Cardiac muscle cell (in vitro differentiated cells and primary cell): ENCODE results near the gene PARD3. TPM values are rescaled to one million over a fixed set of nuclear protein-coding genes. Genes with fewer than 3 reads are reported as not detected.
A peak's percentile ranks its signal among the peaks of the same experiment; 100 is the strongest.

Experiments used
- DNase-seq, 2 donors: peaks; one replicate each; pipeline versions ENCODE4 v3.0.0 to v3.0.0-alpha.2; 2010 to 2017; ENCODE audit warnings: low read depth in 1 of 2, low spot score in 1 of 2
- H3K27ac ChIP-seq: fragments of 200-600 bp; sonication (generic); 2 replicates; pipeline ENCODE4 v1.5.1; 2016
- H3K27me3 ChIP-seq: fragments of 200-600 bp; sonication (generic); 2 replicates; pipeline ENCODE4 v1.6.0; 2016; ENCODE audit warnings: control low read depth
- H3K36me3 ChIP-seq: fragments of 200-600 bp; sonication (generic); 2 replicates; pipeline ENCODE4 v1.5.1; 2016; ENCODE audit warnings: control low read depth
- H3K4me1 ChIP-seq: fragments of 200-600 bp; sonication (generic); 2 replicates; pipeline ENCODE4 v1.8.1; 2017; ENCODE audit warnings: low read depth, mild to moderate bottlenecking, mixed run types
- H3K4me3 ChIP-seq: fragments of 200-600 bp; sonication (generic); 2 replicates; pipeline ENCODE4 v1.5.1; 2016; ENCODE audit warnings: mild to moderate bottlenecking
- H3K9me3 ChIP-seq: fragments of 200-600 bp; sonication (generic); 2 replicates; pipeline ENCODE4 v1.5.1; 2017; ENCODE audit warnings: low read depth, mild to moderate bottlenecking, control low read depth
- CTCF ChIP-seq: IDR thresholded peaks from 2 replicates; pipeline ENCODE4 v1.5.1; 2012; ENCODE audit warnings: low read depth, mild to moderate bottlenecking, low read length
- polyA plus RNA-seq: library from polyadenylated mRNA; unstranded; fragments of >200 nt; fragmentation: Nextera tagmentation; extraction: Ambion mirVana; gene quantifications from 2 replicates; pipeline ENCODE4 v1.2.1, GENCODE V29; 2016
- total RNA-seq: library from RNA; depleted of rRNA; stranded (reverse); fragments of >200 nt; gene quantifications from 2 replicates; pipeline ENCODE4 v1.2.3, GENCODE V29; 2016

PARD3 gene
- total and polyA plus RNA-seq, 2 experiments from 2014 or later, result 36.5 to 64.8 TPM

- DNase-seq, result no peak
- Histone ChIP-seq H3K27me3 (no peaks in the 10 kb centered on the region), H3K27ac (no peak overlapping the region), H3K4me3 (no peak overlapping the region), H3K4me1 (no peaks in the 10 kb centered on the region), H3K36me3 (no peaks in the 10 kb centered on the region), H3K9me3 (no peaks in the 10 kb centered on the region)
- TF ChIP-seq CTCF, result no peak
Measured at GRCh38 chr10:34081948-34082347, 733.1 kb downstream of the PARD3 start.

- TF ChIP-seq CTCF, result no peak
- no peaks in the 10 kb centered on the region for H3K4me1 ChIP-seq
- H3K27ac ChIP-seq, result no peak overlapping the region
- H3K9me3 ChIP-seq, result no peaks in the 10 kb centered on the region
- H3K4me3 ChIP-seq, result no peak overlapping the region
- H3K36me3 ChIP-seq, result no peaks in the 10 kb centered on the region
- H3K27me3 ChIP-seq, result no peaks in the 10 kb centered on the region
- DNase-seq, result no peak
Measured at GRCh38 chr10:34081347-34081743, 733.8 kb downstream of the PARD3 start.

- H3K36me3 ChIP-seq, result no peaks in the 10 kb centered on the region
- TF ChIP-seq CTCF, result no peak
- peak in 1 of 2 donors; percentile 41 for DNase-seq
- H3K27me3 ChIP-seq, result no peaks in the 10 kb centered on the region
- H3K4me1 ChIP-seq, result no peaks in the 10 kb centered on the region
- no peak overlapping the region for H3K4me3 ChIP-seq
- H3K9me3 ChIP-seq, result no peaks in the 10 kb centered on the region
- no peak overlapping the region for H3K27ac ChIP-seq
Measured at GRCh38 chr10:34080485-34081346, 734.4 kb downstream of the PARD3 start.

- no peaks in the 10 kb centered on the region for H3K27me3 ChIP-seq
- no peaks in the 10 kb centered on the region for H3K9me3 ChIP-seq
- no peak overlapping the region for H3K27ac ChIP-seq
- no peaks in the 10 kb centered on the region for H3K36me3 ChIP-seq
- no peak for TF ChIP-seq CTCF
- DNase-seq, result no peak
- H3K4me1 ChIP-seq, result no peaks in the 10 kb centered on the region
- no peak overlapping the region for H3K4me3 ChIP-seq
Measured at GRCh38 chr10:34079702-34080484, 735.2 kb downstream of the PARD3 start.

GRCh38 chr10:34078745-34079470 is 736.2 kb downstream of the PARD3 start:
- Histone ChIP-seq H3K4me3 (no peak overlapping the region), H3K4me1 (no peaks in the 10 kb centered on the region), H3K27ac (no peak overlapping the region), H3K27me3 (no peaks in the 10 kb centered on the region), H3K9me3 (no peaks in the 10 kb centered on the region), H3K36me3 (no peaks in the 10 kb centered on the region)
- TF ChIP-seq CTCF, result no peak
- peak in 1 of 2 donors; percentile 91 for DNase-seq
